ENCODE results near the gene MACROD1.

DNA sequence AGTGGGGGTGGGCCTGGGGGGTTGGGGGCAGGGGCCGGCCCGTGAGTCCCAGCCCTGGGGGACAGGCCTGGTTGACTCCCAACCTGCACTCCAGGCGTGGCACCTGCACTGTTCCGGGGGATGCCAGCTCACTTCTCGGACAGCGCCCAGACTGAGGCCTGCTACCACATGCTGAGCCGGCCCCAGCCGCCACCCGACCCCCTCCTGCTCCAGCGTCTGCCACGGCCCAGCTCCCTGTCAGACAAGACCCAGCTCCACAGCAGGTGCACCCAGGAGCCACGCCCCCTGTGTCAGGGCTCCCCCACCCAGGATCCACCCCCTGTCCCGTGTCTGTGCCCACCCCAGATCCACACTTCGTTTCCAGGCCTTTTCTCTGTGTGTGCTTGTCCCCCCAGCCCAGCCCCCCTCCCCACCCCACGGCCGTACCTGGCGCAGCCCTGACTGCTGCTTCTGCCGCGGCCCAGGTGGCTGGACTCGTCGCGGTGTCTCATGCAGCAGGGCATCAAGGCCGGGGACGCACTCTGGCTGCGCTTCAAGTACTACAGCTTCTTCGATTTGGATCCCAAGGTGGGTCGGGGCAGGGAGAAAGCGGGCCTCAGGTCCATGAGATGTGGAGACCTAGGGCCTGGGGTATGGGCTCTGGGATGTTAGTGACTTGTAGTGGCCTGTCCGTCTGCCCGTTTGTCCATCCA, 45.4 kb upstream of the MACROD1 start:
- TF ChIP-seq CTCF (IDR thresholded peaks at IDR 0.05), result no peak
- TF ChIP-seq EZH2 (IDR thresholded peaks at IDR 0.05; ENCODE audit: borderline replicate concordance, insufficient read depth, low read depth, low read length, poor library complexity, severe bottlenecking), result no peak

All from B cell (primary cell).